OCI-LY3 (cell line): ENCODE data around the gene SH2D5.

Experiments
- H2AFZ ChIP-seq: fragments of 200-600, 300-600 bp; shearing (Covaris generic); 2 replicates; pipeline ENCODE4 v1.6.0; 2014; ENCODE audit warnings: antibody characterized with exemption, low read depth, low read length
- H3K27ac ChIP-seq: fragments of 200-600, 300-600 bp; sonication (generic); 2 replicates; pipeline ENCODE4 v1.5.1; 2014; ENCODE audit warnings: mild to moderate bottlenecking, low read length, moderate library complexity, mixed read lengths
- H3K27me3 ChIP-seq: fragments of 200-600, 300-600 bp; sonication (generic); 2 replicates; pipeline ENCODE4 v1.6.1; 2014; ENCODE audit warnings: low read depth, low read length, mixed read lengths
- H3K36me3 ChIP-seq: fragments of 200-600, 300-600 bp; sonication (generic); replicated peaks from 2 replicates; pipeline ENCODE3; 2014; ENCODE audit warnings: low read depth, low read length, mixed read lengths
- H3K4me1 ChIP-seq: fragments of 300-600, 200-600 bp; sonication (generic); 2 replicates; pipeline ENCODE4 v1.6.1; 2014; ENCODE audit warnings: low read length, mixed read lengths
- H3K4me2 ChIP-seq: fragments of 200-600, 300-600 bp; sonication (generic); 2 replicates; pipeline ENCODE4 v1.6.1; 2014; ENCODE audit warnings: low read length, mixed read lengths
- H3K4me3 ChIP-seq: fragments of 300-600, 200-600 bp; sonication (generic); 2 replicates; pipeline ENCODE4 v1.5.1; 2014; ENCODE audit warnings: antibody characterized with exemption, mild to moderate bottlenecking, low read length, moderate library complexity
- H3K79me2 ChIP-seq: fragments of 300-600, 200-600 bp; shearing (Covaris generic); 2 replicates; pipeline ENCODE4 v1.6.1; 2014; ENCODE audit warnings: mild to moderate bottlenecking, low read length, mixed read lengths
- H3K9ac ChIP-seq: fragments of 300-600, 200-600 bp; shearing (Covaris generic); 2 replicates; pipeline ENCODE4 v1.6.0; 2014; ENCODE audit warnings: mild to moderate bottlenecking, low read length, moderate library complexity
- H3K9me3 ChIP-seq: fragments of 200-600, 300-600 bp; shearing (Covaris generic); 2 replicates; pipeline ENCODE4 v1.6.1; 2014; ENCODE audit warnings: low read length, mixed read lengths; ENCODE audit not compliant: insufficient read depth
- H4K20me1 ChIP-seq: fragments of 200-600, 300-600 bp; sonication (generic); 2 replicates; pipeline ENCODE4 v1.6.1; 2016; ENCODE audit warnings: low read length, mixed read lengths; ENCODE audit not compliant: insufficient read depth
- EZH2phosphoT487 ChIP-seq: fragments of 200-600 bp; shearing (Covaris generic); IDR thresholded peaks from 2 replicates; pipeline ENCODE4 v1.6.1; 2018; ENCODE audit warnings: antibody characterized with exemption, mixed run types, low read depth
- TF ChIP-seq, protein P1 (sequence below): fragments of 200-600, 300-600 bp; sonication (generic); IDR thresholded peaks from 2 replicates; pipeline ENCODE4 v1.5.1; 2014; ENCODE audit warnings: antibody characterized with exemption, low read length, low read depth

Gene SH2D5

GRCh38 chr1:20702416-20702815, 30.1 kb downstream of the SH2D5 start:
- Histone ChIP-seq H2AFZ (no peak overlapping the region), H4K20me1 (no peaks in the 10 kb centered on the region), H3K4me1 (no peaks in the 10 kb centered on the region), H3K4me2 (no peak overlapping the region), H3K79me2 (no peaks in the 10 kb centered on the region), H3K4me3 (no peak overlapping the region), H3K9ac (no peak overlapping the region), H3K27me3 (no peaks in the 10 kb centered on the region), H3K27ac (no peak overlapping the region), H3K36me3 (no peaks in the 10 kb centered on the region), H3K9me3 (no peaks in the 10 kb centered on the region)
- TF ChIP-seq, protein P1, sequence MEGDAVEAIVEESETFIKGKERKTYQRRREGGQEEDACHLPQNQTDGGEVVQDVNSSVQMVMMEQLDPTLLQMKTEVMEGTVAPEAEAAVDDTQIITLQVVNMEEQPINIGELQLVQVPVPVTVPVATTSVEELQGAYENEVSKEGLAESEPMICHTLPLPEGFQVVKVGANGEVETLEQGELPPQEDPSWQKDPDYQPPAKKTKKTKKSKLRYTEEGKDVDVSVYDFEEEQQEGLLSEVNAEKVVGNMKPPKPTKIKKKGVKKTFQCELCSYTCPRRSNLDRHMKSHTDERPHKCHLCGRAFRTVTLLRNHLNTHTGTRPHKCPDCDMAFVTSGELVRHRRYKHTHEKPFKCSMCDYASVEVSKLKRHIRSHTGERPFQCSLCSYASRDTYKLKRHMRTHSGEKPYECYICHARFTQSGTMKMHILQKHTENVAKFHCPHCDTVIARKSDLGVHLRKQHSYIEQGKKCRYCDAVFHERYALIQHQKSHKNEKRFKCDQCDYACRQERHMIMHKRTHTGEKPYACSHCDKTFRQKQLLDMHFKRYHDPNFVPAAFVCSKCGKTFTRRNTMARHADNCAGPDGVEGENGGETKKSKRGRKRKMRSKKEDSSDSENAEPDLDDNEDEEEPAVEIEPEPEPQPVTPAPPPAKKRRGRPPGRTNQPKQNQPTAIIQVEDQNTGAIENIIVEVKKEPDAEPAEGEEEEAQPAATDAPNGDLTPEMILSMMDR, result no peak
- no peak for TF ChIP-seq EZH2phosphoT487

DNA sequence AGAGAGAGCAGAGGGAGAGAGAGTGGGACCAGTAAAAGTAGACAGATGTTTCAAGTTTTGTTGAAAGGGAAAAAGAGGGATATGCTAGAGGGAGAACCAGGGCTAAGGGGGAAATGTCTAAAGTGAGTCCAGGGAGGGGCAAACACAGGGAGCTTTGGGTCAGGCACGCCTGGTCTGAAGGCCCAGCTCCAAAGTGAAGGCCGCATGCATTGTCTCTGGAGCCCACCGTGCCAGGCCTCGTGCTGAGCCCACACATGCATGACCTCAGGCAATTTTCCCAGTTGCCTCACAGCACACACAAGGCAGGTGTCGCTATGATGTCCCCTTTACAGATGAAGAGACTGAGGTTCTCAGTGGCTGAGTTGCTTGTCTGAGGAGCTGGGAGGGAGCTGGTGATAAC, 30.7 kb downstream of the SH2D5 start:
- no peaks in the 10 kb centered on the region for H3K79me2 ChIP-seq
- no peaks in the 10 kb centered on the region for H4K20me1 ChIP-seq
- no peak overlapping the region for H3K4me3 ChIP-seq
- H3K9me3 ChIP-seq, result no peaks in the 10 kb centered on the region
- H3K4me2 ChIP-seq, result no peak overlapping the region
- H3K27ac ChIP-seq, result no peak overlapping the region
- no peaks in the 10 kb centered on the region for H3K27me3 ChIP-seq
- no peaks in the 10 kb centered on the region for H3K36me3 ChIP-seq
- no peak for TF ChIP-seq EZH2phosphoT487
- TF ChIP-seq, protein P1, result no peak
- no peak overlapping the region for H3K9ac ChIP-seq
- no peak overlapping the region for H2AFZ ChIP-seq
- H3K4me1 ChIP-seq, result no peaks in the 10 kb centered on the region; the same call in 1 of the 2 replicates

- H3K9me3 ChIP-seq, result no peaks in the 10 kb centered on the region
- H2AFZ ChIP-seq, result no peak overlapping the region
- H3K36me3 ChIP-seq, result no peaks in the 10 kb centered on the region
- no peak overlapping the region for H3K9ac ChIP-seq
- no peak overlapping the region for H3K27ac ChIP-seq
- no peaks in the 10 kb centered on the region; the same call in 1 of the 2 replicates for H3K4me1 ChIP-seq
- H3K4me2 ChIP-seq, result no peak overlapping the region
- TF ChIP-seq, protein P1, result no peak
- TF ChIP-seq EZH2phosphoT487, result no peak
- no peaks in the 10 kb centered on the region for H4K20me1 ChIP-seq
- no peaks in the 10 kb centered on the region for H3K79me2 ChIP-seq
- H3K4me3 ChIP-seq, result no peak overlapping the region
- no peaks in the 10 kb centered on the region for H3K27me3 ChIP-seq
Observed at GRCh38 chr1:20701446-20701845, 31.1 kb downstream of the SH2D5 start.

DNA sequence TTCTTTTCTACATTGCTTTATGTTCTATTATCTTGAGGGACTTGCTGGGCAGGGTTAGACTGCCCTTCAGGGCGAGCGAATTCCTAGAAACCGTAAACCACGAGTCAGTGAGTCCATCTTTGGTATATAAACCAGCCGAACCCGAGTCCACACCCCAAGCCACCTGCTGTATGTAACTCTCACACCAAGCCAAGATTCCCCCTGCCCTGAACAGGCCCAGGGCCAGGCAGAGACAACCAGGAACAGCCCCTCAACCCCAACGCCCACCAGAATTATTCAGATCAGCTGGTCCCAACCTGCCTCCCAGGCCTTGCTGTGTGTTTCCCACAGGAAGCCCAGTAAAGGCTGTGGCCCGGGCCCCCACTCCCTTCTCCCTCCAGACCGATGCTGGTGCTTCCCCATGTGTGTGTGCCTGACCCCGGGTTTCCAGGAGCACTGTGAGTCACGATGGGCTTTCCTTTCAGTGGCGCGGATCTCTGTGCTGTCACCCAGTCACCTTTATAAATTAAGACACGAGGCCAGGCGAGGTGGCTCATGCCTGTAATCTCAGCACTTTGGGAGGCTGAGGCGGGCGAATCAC, 31.8 kb downstream of the SH2D5 start:
- no peaks in the 10 kb centered on the region for H3K36me3 ChIP-seq
- no peak overlapping the region for H2AFZ ChIP-seq
- H3K79me2 ChIP-seq, result no peaks in the 10 kb centered on the region
- H3K27me3 ChIP-seq, result no peaks in the 10 kb centered on the region
- H3K4me2 ChIP-seq, result no peak overlapping the region
- no peak overlapping the region for H3K4me3 ChIP-seq
- H3K4me1 ChIP-seq, result no peaks in the 10 kb centered on the region; the same call in 1 of the 2 replicates
- no peak overlapping the region for H3K27ac ChIP-seq
- TF ChIP-seq, protein P1, result no peak
- TF ChIP-seq EZH2phosphoT487, result no peak
- H3K9ac ChIP-seq, result no peak overlapping the region
- H4K20me1 ChIP-seq, result no peaks in the 10 kb centered on the region
- H3K9me3 ChIP-seq, result no peaks in the 10 kb centered on the region
